Skeletal muscle tissue (tissue), 4 donors: ENCODE results near the gene AQP6. TPM values are rescaled to one million over a fixed set of nuclear protein-coding genes. Genes with fewer than 3 reads are reported as not detected.

Experiments used
- H3K27ac ChIP-seq: one replicate; pipeline ENCODE4 v1.7.0; 2013; ENCODE audit warnings: mild to moderate bottlenecking, low read depth, low read length, inconsistent platforms
- H3K27me3 ChIP-seq, 3 donors: one replicate each; pipeline ENCODE4 v1.7.0; 2013; ENCODE audit warnings: low read length in 3 of 3; ENCODE audit not compliant: control insufficient read depth in 3 of 3, insufficient read depth in 3 of 3
- H3K36me3 ChIP-seq, 3 donors: one replicate each; pipeline ENCODE4 v1.7.0; 2013; ENCODE audit warnings: low read length in 3 of 3; ENCODE audit not compliant: control insufficient read depth in 3 of 3, insufficient read depth in 3 of 3
- H3K4me1 ChIP-seq, 3 donors: one replicate each; pipeline ENCODE4 v1.7.0; 2013; ENCODE audit warnings: low read length in 3 of 3, mild to moderate bottlenecking in 3 of 3; ENCODE audit not compliant: control insufficient read depth in 3 of 3, insufficient read depth in 3 of 3
- H3K4me3 ChIP-seq, 3 donors: one replicate each; pipeline ENCODE4 v1.7.0; 2013; ENCODE audit warnings: low read length in 3 of 3
- H3K9ac ChIP-seq, 3 donors: one replicate each; pipeline ENCODE4 v1.7.0; 2013; ENCODE audit warnings: low read length in 3 of 3, mild to moderate bottlenecking in 3 of 3, moderate library complexity in 2 of 3, low read depth in 1 of 3
- H3K9me3 ChIP-seq, 3 donors: one replicate each; pipeline ENCODE4 v1.7.0; 2013; ENCODE audit warnings: low read length in 3 of 3; ENCODE audit not compliant: control insufficient read depth in 3 of 3
- total RNA-seq: library from RNA; depleted of rRNA; stranded (reverse); fragments of >200 nt; gene quantifications from one replicate; pipeline ENCODE4 v1.2.3, GENCODE V29; 2014
- donor health status: Osteomylitis.

The AQP6 gene
- total RNA-seq, 1 donor from 2014 or later = 0.52 TPM

- no peaks in the 10 kb centered on the region for H3K9me3 ChIP-seq
- no peaks in the 10 kb centered on the region for H3K4me1 ChIP-seq
- peaks cover 0 to 4% (median 0%) of the 10 kb centered on the region in 3 donors for H3K27me3 ChIP-seq
- H3K27ac ChIP-seq = no peak overlapping the region
- no peaks in the 10 kb centered on the region for H3K36me3 ChIP-seq
- H3K4me3 ChIP-seq = no peak overlapping the region
- H3K9ac ChIP-seq = no peak overlapping the region
Measured at GRCh38 chr12:49932023-49932422, 40.7 kb upstream of the AQP6 start.

GRCh38 chr12:49932533-49933130, 40.1 kb upstream of the AQP6 start:
- Histone ChIP-seq H3K9ac (no peak overlapping the region), H3K27me3 (peaks cover 0 to 4% (median 0%) of the 10 kb centered on the region in 3 donors), H3K9me3 (no peaks in the 10 kb centered on the region), H3K36me3 (no peaks in the 10 kb centered on the region), H3K4me3 (no peak overlapping the region), H3K27ac (no peak overlapping the region), H3K4me1 (no peaks in the 10 kb centered on the region)

GRCh38 chr12:49933796-49934195, 39.0 kb upstream of the AQP6 start:
- Histone ChIP-seq H3K4me1 (no peaks in the 10 kb centered on the region), H3K9ac (no peak overlapping the region), H3K36me3 (no peaks in the 10 kb centered on the region), H3K27ac (no peak overlapping the region), H3K9me3 (no peaks in the 10 kb centered on the region), H3K27me3 (peaks cover 0 to 4% (median 0%) of the 10 kb centered on the region in 3 donors), H3K4me3 (no peak overlapping the region)

- H3K36me3 ChIP-seq = no peaks in the 10 kb centered on the region
Measured at GRCh38 chr12:49934505-49934904, 38.2 kb upstream of the AQP6 start.

GRCh38 chr12:49936925-49937324, 35.8 kb upstream of the AQP6 start:
- no peaks in the 10 kb centered on the region for H3K27me3 ChIP-seq
- H3K9ac ChIP-seq = no peak overlapping the region
- H3K36me3 ChIP-seq = no peaks in the 10 kb centered on the region
- H3K9me3 ChIP-seq = no peaks in the 10 kb centered on the region
- H3K4me3 ChIP-seq = no peak overlapping the region
- no peak overlapping the region for H3K27ac ChIP-seq
- no peaks in the 10 kb centered on the region for H3K4me1 ChIP-seq

More at GRCh38 chr12:49934505-49934904, 38.2 kb upstream of the AQP6 start:
- no peak overlapping the region for H3K4me3 ChIP-seq
- no peaks in the 10 kb centered on the region for H3K4me1 ChIP-seq
- no peak overlapping the region for H3K9ac ChIP-seq
- no peak overlapping the region for H3K27ac ChIP-seq
- peaks cover 0 to 4% (median 0%) of the 10 kb centered on the region in 3 donors for H3K27me3 ChIP-seq
- no peaks in the 10 kb centered on the region for H3K9me3 ChIP-seq

- Histone ChIP-seq H3K36me3 (no peaks in the 10 kb centered on the region), H3K27ac (no peak overlapping the region), H3K4me3 (no peak overlapping the region), H3K9ac (no peak overlapping the region), H3K9me3 (no peaks in the 10 kb centered on the region), H3K4me1 (no peaks in the 10 kb centered on the region), H3K27me3 (no peaks in the 10 kb centered on the region)
Measured at GRCh38 chr12:49937639-49938300, 35.0 kb upstream of the AQP6 start.

GRCh38 chr12:49939307-49939706, 33.4 kb upstream of the AQP6 start:
- Histone ChIP-seq H3K4me3 (no peak overlapping the region), H3K9me3 (no peaks in the 10 kb centered on the region), H3K4me1 (no peaks in the 10 kb centered on the region), H3K27ac (no peak overlapping the region), H3K36me3 (no peaks in the 10 kb centered on the region), H3K27me3 (no peaks in the 10 kb centered on the region), H3K9ac (no peak overlapping the region)

GRCh38 chr12:49939707-49940106, 33.0 kb upstream of the AQP6 start:
- no peak overlapping the region for H3K27ac ChIP-seq
- no peak overlapping the region for H3K4me3 ChIP-seq
- no peaks in the 10 kb centered on the region for H3K4me1 ChIP-seq
- no peaks in the 10 kb centered on the region for H3K36me3 ChIP-seq
- H3K27me3 ChIP-seq = no peaks in the 10 kb centered on the region
- no peaks in the 10 kb centered on the region for H3K9me3 ChIP-seq
- no peak overlapping the region for H3K9ac ChIP-seq

- no peak overlapping the region for H3K9ac ChIP-seq
- H3K27me3 ChIP-seq = no peaks in the 10 kb centered on the region
- H3K36me3 ChIP-seq = no peaks in the 10 kb centered on the region
- no peak overlapping the region for H3K27ac ChIP-seq
- no peak overlapping the region for H3K4me3 ChIP-seq
- H3K4me1 ChIP-seq = peaks cover 3 to 5% (median 4%) of the 10 kb centered on the region in 3 donors
- no peaks in the 10 kb centered on the region for H3K9me3 ChIP-seq
Measured at GRCh38 chr12:49941556-49942511, 30.9 kb upstream of the AQP6 start.

GRCh38 chr12:49942512-49942893, 30.2 kb upstream of the AQP6 start:
- Histone ChIP-seq H3K4me3 (no peak overlapping the region), H3K36me3 (no peaks in the 10 kb centered on the region), H3K27me3 (no peaks in the 10 kb centered on the region), H3K9ac (no peak overlapping the region), H3K4me1 (peaks cover 3 to 5% (median 4%) of the 10 kb centered on the region in 3 donors), H3K27ac (no peak overlapping the region), H3K9me3 (no peaks in the 10 kb centered on the region)
